Measurements from ENCODE around the gene DNAJB11. TPM values are rescaled to one million over a fixed set of nuclear protein-coding genes. Genes with fewer than 3 reads are reported as not detected.
"Not testable (repeated sequence)": the region's sequence is repeated elsewhere in the genome, so short reads cannot be mapped to it uniquely, and the experiment has no call there.

DNAJB11 gene
- total and polyA plus RNA-seq, 2 experiments from 2014 or later = 72.6 to 85.6 TPM

GRCh38 chr3:186583831-186584230 lies 13.3 kb downstream of the DNAJB11 start (continued):
- TF ChIP-seq ZNF462 (CRISPR knock-in tag; IDR thresholded peaks at IDR 0.05) = no peak
- no peak for TF ChIP-seq CTCF (conservative IDR thresholded peaks at IDR 0.05; ENCODE audit: low read depth in 2 of 2)
- no peak for TF ChIP-seq JUNB (IDR thresholded peaks at IDR 0.05; ENCODE audit: unreplicated experiment)
- no peak for TF ChIP-seq NANOG (IDR thresholded peaks at IDR 0.05; ENCODE audit: borderline replicate concordance)

GRCh38 chr3:186586245-186586644 lies 15.7 kb downstream of the DNAJB11 start:
- not testable (repeated sequence) for H3K27ac Mint-ChIP-seq; H2AFZ ChIP-seq; H3K9me3 Mint-ChIP-seq; H3K4me3 Mint-ChIP-seq; H3K27ac ChIP-seq (ENCODE audit: low read depth); H3K4me1 ChIP-seq (ENCODE audit: insufficient read depth); H3F3A ChIP-seq (replicated peaks; ENCODE audit: low read depth); H3K27me3 ChIP-seq (ENCODE audit: insufficient read depth); H3K9me2 ChIP-seq (ENCODE audit: insufficient read depth); H3K4me3 ChIP-seq; H3K79me2 ChIP-seq (replicated peaks; ENCODE audit: insufficient read depth); ATAC-seq; H3K27me3 Mint-ChIP-seq (ENCODE audit: insufficient read depth, low read depth, poor library complexity); DNase-seq (ENCODE audit: low spot score); H3K4me1 Mint-ChIP-seq; H4K20me1 ChIP-seq (replicated peaks; ENCODE audit: insufficient read depth); H3K4me2 ChIP-seq
- H3K36me3 ChIP-seq (ENCODE audit: insufficient read depth) = peaks cover 27% of the 10 kb centered on the region
- H3K36me3 Mint-ChIP-seq (ENCODE audit: low read depth) = peaks cover 37% of the 10 kb centered on the region
